GM19438 (cell line): ENCODE measurements around the gene BCORL1.

ENCODE experiments used
- ATAC-seq: cut with Tn5 transposase; IDR thresholded peaks from one replicate; pipeline ENCODE4 v1.9.1; 2021; ENCODE audit warnings: low read depth; ENCODE audit not compliant: unreplicated experiment

Gene BCORL1

GRCh38 chrX:129963729-129964128 lies 18.7 kb upstream of the BCORL1 start:
- no peak for ATAC-seq

DNA sequence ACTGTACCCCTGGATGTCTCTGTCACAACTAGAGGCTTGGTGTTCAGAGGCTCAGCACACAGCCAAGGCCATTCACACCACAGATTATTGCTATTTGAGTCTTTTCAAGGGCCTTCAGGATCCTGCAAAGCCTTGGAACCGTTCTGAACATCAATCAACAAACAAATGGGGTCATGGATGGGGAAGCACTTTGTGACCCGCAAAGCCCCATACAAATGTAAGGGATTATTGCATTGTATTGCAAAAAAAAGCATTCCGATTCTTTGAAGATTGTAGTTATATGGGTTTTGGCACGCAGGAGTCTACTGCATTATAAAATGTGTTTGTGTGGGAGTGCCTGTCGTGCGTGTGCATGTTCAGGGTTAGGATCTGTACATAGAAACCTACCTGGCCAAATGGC lies 17.3 kb upstream of the BCORL1 start:
- ATAC-seq = no peak

GRCh38 chrX:129968968-129969367 lies 13.5 kb upstream of the BCORL1 start:
- ATAC-seq = no peak

GRCh38 chrX:129976441-129976840 lies 6.0 kb upstream of the BCORL1 start:
- ATAC-seq = no peak

DNA sequence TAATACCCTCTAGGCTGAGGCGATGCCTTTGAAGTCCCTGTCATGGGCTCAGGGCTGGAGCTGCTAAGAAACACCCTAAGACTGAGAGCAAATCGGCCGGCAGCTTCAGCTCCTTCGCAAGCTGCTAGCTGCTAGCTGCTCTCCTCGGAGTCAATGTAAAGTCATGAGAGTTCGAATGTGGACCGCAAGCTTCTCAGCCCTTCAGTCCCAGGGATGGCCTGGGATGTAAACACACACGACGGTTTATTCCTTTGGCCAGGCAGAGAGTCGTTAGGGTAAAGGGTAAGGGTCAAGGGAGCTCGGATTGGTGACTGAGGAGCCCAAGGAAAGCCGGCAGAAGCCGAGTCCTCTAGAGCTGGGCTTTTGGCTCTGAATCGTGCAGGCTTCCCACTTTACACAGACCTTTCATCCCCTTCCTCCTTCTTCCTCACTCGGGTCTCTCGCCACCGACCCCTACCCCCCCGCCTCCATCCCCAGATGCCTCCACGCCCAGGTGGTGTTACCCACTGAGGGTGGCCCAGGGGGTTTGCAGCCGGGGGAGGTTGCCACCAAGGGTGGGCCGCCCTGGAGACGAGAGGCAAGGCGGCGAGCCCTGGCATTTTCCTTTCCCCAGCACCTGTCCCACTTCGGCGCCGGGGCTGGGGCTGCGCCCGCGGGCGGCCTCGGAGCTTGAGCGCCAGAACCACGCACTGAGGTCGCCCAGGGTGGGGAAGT lies 3.1 kb upstream of the BCORL1 start:
- no peak for ATAC-seq

- no peak for ATAC-seq
These were observed 2.4 kb upstream of the BCORL1 start for GRCh38 chrX:129980001-129980401.

DNA sequence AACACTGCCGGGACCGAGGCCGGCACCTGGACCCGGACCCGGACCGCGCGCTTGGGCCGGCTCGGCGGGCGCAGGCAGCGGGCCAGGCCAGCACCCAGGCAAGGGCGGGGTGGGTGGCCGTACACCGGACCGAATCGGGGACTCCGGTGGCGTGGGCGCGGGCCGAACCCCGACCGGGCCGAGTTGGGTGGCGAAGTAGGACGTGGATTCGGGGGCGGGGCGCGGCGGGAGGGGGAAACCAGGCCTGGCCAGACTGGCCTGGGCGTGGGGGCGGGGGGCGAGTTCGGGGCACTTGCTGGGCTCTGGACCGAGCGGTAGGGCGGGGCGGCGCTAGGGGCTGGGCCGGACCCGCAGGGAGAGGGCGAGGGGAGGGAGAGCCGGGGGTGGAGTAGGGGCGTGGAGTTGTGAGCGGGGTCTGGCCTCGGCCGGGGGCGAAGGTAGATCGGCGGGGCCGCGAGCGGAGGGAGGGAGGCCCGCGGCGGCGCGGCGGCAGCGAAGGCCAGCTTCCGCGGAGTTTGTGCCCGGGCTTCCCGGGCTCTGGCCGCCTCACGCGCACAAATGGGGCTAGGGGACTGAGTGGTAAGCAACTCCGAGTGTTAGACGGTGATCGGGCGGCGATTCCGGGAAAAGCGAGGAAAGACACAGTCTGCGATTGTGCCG lies 1.8 kb upstream of the BCORL1 start:
- ATAC-seq = no peak

- ATAC-seq = no peak
These were observed 1.3 kb upstream of the BCORL1 start for GRCh38 chrX:129981200-129981553.

DNA sequence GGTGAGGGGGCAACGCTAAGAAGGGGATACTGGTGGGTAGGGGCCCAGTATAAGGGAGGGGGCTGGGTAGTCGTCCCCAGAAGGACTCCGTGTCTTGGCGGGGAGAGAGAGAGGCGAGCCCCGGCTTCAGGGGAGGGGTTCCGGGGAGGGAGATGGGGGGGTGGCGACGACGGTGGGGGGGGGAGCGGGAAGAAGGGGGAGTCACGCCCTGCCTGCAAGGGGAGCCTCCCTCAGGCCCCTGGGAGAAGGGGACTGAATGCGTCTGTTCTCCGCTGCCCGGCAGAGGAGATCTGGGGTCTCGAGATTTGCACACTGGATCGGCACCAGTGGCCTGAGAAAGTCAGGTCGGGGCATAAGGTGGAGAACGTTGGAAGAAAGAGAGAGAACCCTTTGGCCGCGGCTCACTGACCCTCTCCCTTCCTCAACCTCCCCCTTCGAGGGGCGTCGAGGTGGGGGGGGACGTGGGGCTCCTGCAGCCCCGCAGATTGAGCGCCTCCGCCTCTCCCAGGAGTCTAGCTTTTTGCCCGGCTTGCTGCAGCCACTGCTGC lies 609 bp upstream of the BCORL1 start:
- ATAC-seq = no peak

DNA sequence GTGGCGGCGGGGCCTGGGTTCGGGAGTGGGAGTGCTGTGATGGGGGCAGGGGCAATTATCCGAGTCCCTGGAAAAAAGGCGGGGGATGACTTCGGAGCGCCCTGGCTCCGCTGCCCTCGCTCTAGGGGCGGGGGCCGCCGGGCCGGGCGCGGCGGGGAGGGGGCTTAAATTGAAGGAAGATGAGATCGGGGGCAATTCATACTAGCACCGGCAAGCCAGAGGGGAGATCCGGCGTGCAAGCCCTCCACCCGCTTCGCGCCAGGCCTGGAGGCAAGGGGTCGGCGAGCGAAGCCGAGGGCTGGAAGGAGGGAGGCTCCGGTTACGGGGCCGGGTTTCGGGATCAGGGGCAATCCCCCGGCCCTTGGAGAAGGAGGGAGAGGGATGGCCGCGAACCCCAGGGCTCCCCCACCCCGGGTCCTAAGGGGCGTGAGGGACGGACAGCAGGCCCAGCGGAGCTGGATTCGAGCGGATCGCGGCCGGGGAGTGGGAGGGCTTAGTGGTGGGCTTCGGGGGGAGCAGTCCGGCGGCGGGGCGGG lies 1.2 kb downstream of the BCORL1 start:
- ATAC-seq = no peak

- no peak for ATAC-seq
These were observed 1.9 kb downstream of the BCORL1 start for GRCh38 chrX:129984111-129984958.

DNA sequence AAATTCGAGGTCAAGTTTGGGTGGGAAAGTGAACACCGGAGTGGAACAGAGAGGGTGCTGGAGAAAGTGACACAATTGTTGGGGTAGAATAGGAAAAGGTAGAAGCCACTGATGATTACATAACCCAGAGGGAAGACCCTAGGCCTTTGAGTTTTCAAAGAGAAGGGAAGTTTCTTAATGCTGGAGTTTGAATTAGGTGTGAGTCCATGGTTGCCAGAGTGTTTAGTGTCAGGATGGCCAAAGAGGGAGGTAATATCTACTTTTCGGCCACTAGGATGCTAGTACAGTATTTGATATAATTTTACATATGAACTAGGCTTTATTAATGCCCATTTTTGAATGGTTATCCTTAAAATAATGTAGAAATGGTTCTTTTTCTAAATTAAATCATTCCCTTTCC lies 5.4 kb downstream of the BCORL1 start:
- ATAC-seq = no peak

- no peak for ATAC-seq
These were observed 9.7 kb downstream of the BCORL1 start for GRCh38 chrX:129992181-129992580.

DNA sequence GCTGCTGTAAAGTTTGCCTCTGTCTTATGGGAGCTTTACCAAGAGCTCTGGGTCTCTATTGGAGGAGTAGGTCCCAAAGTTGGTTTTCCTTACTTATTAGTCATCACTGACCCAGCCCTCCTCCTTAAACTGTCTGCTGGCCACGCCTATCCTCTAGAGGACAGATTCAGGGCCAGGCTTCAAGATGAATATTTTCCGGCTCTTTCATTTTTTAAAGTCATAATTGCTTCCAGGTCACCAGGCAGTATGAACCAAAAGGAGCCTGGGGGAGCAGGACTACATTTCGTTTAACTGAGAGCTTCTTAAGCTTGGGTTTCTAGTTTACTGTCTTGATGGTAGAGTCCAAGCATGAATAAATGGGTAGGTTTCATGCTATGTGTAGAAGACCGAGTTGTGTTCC lies 13.7 kb downstream of the BCORL1 start:
- no peak for ATAC-seq

GRCh38 chrX:129997086-129997485 lies 14.7 kb downstream of the BCORL1 start:
- ATAC-seq = no peak

DNA sequence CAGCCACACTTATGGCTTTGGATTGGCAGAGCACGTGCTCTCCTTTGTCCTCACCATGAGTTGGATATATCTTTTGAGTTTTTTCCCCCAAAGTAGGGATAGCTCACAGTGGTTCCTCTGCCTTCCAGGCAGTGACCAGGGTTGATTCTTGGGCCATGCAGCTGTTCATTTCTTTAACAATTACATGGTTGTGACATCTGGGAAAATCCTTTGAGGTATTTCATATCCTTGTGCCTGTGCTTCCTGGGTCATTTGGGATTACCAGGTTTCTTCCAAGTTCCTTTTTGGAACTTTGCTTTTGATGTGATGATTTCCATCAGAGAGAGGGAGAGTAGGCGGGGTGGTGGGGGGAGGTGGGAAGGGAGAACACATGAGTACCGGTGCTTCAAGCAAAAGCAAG lies 15.6 kb downstream of the BCORL1 start:
- no peak for ATAC-seq

DNA sequence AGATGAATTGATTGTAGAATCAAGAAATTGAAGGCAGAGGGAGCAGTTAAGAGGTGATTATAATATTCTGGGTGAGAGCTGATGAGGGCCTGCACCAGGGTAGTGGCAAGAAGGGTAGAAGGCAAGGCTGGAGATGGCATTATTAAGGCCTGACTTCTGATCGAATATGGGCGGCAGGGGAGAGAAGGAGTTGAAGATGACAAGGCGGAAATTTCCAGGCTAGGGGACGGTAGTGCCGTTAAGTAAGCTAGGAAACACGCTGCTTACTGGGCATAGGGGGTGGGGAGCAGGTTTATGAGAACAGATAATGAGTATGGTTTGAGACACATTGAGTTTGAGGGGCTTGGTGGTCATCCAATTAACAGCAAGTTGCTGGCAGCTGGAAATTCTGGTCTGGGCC lies 19.5 kb downstream of the BCORL1 start:
- no peak for ATAC-seq

DNA sequence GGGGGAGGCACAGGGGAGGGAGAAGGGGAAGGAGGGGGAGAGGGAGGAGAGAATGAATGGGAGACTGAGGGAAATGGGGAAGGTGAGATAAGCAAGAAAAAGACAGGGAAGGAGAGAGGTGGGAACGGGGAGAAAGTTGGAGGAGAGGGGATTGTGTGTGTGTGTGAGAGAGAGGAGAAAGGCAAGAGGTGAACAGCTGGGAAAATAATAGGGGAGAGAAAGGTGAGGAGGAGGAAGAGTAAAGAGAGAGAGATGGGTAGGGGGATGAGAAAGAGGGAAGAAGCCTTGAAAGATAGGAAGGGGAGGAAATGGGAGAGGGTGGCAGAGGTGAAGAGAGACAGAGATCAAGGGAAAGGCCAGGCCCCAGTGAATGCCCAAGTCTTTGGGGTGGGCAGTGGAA lies 20.1 kb downstream of the BCORL1 start:
- ATAC-seq = no peak

GRCh38 chrX:130005089-130005807 lies 22.8 kb downstream of the BCORL1 start:
- ATAC-seq = no peak

DNA sequence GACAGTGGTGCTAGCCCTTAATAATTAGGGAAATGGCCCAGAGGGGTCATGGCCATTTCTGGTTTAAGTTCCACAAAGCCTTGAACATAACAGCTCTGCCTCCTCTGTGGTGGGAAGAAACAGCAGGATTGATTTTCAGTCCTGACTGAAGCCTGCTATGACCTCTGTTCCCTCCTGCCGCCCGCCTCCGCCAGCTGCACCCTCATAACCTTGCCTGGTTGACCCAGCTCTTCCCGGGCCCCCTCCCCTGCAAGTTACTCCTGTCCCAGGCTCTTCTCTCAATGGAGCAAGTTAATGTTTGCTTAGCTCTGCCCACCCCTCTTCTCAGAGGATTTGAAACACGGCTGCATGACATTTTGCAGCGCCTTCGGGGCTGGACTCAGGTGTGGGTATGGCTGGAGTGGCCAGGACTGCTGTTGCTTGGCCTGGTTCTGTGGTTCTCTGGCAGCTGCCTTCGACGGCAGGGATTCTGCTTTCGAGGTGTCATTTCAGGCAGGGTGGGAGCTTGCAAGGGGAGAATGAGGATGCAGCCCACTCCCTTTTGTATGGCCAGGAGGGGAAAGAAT lies 27.3 kb downstream of the BCORL1 start:
- ATAC-seq = no peak
